ENCODE results near the gene PRSS12.

DNA sequence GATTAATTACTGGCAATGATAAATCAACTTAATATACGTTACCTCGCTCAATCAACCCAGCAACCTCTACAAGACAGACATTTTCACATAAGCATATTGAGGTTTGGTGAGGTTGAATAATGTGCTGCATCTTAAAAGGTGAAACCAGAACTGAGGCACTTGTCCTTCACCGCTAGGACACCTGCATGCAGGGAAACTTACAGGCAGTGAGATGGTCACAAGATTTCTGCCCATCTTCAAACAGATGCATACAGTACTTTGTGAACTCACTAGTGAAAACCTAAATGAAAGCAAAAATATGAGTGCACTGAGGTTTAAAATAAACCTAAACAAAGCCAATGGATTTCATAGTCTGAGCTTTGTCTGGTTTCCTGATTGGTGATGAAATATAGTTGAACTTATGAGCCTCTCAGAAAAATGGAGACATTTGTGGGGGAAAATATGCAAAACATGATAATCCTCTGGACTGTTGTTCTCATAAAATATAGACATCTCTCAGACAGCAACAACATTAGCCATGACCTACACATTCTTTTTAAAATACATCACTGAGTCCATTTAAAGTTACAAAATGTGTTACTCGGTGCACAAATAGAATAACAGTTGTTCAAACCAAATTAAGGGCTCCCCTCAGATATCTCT is 20.9 kb upstream of the PRSS12 start:
- TF ChIP-seq, protein P1, sequence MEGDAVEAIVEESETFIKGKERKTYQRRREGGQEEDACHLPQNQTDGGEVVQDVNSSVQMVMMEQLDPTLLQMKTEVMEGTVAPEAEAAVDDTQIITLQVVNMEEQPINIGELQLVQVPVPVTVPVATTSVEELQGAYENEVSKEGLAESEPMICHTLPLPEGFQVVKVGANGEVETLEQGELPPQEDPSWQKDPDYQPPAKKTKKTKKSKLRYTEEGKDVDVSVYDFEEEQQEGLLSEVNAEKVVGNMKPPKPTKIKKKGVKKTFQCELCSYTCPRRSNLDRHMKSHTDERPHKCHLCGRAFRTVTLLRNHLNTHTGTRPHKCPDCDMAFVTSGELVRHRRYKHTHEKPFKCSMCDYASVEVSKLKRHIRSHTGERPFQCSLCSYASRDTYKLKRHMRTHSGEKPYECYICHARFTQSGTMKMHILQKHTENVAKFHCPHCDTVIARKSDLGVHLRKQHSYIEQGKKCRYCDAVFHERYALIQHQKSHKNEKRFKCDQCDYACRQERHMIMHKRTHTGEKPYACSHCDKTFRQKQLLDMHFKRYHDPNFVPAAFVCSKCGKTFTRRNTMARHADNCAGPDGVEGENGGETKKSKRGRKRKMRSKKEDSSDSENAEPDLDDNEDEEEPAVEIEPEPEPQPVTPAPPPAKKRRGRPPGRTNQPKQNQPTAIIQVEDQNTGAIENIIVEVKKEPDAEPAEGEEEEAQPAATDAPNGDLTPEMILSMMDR (IDR thresholded peaks at IDR 0.05; ENCODE audit: low read depth, low read length): no peak
- TF ChIP-seq EZH2phosphoT487 (IDR thresholded peaks at IDR 0.05; ENCODE audit: low read depth): no peak
